ENCODE measurements around the gene ANAPC10.

- no peak for TF ChIP-seq EZH2 (IDR thresholded peaks at IDR 0.05)
- TF ChIP-seq POLR2AphosphoS5 (IDR thresholded peaks at IDR 0.05; ENCODE audit: borderline replicate concordance, low read depth, low read length) = no peak
- TF ChIP-seq FOXP2 (optimal IDR thresholded peaks at IDR 0.05; ENCODE audit: control extremely low read depth, extremely low read length, insufficient read depth) = no peak
Measured at GRCh38 chr4:145099653-145100052, 1.7 kb upstream of the ANAPC10 start.
